ENCODE results near the gene RCC1. TPM values are rescaled to one million over a fixed set of nuclear protein-coding genes. Genes with fewer than 3 reads are reported as not detected.
"Not testable (repeated sequence)": the region's sequence is repeated elsewhere in the genome, so short reads cannot be mapped to it uniquely, and the experiment has no call there.

Gene RCC1
- total RNA-seq, 4 donors from 2014 or later: 6.1 to 24.5 (median 13.7) TPM

- H3K27ac ChIP-seq: no peak overlapping the region
- no peaks in the 10 kb centered on the region for H3K9me3 ChIP-seq
- no peak overlapping the region for H3K4me3 ChIP-seq
- in situ Hi-C loops (cut with MboI; ENCODE audit: low sequenced_read_pairs in 4 of 4) (no loop called here), intact Hi-C loops (cut with DNase I; ENCODE audit: low total_unique reads) (no loop called here)
- ATAC-seq (no peak), DNase-seq (no peak)
- peaks cover 0 to 45% of the 10 kb centered on the region in 2 donors for H3K36me3 ChIP-seq
- TF ChIP-seq POLR2A (IDR thresholded peaks at IDR 0.05) (no peak), CTCF (IDR thresholded peaks at IDR 0.05 in 4 of 5, conservative IDR thresholded peaks at IDR 0.05 in 1 of 5) (no peak)
- H3K27me3 ChIP-seq: no peaks in the 10 kb centered on the region
- no peaks in the 10 kb centered on the region for H3K4me1 ChIP-seq
Observed at GRCh38 chr1:28537457-28538199, 31.8 kb downstream of the RCC1 start.

GRCh38 chr1:28538286-28538685, 32.4 kb downstream of the RCC1 start:
- H3K4me3 ChIP-seq: no peak overlapping the region
- DNase-seq (no peak), ATAC-seq (no peak)
- no peaks in the 10 kb centered on the region for H3K4me1 ChIP-seq
- no peaks in the 10 kb centered on the region for H3K27me3 ChIP-seq
- in situ Hi-C loops (cut with MboI; ENCODE audit: low sequenced_read_pairs in 4 of 4) (no loop called here), intact Hi-C loops (cut with DNase I; ENCODE audit: low total_unique reads) (no loop called here)
- no peak overlapping the region for H3K27ac ChIP-seq
- no peak for TF ChIP-seq CTCF (IDR thresholded peaks at IDR 0.05 in 4 of 5, conservative IDR thresholded peaks at IDR 0.05 in 1 of 5)
- TF ChIP-seq POLR2A (IDR thresholded peaks at IDR 0.05): no peak
- H3K9me3 ChIP-seq: no peaks in the 10 kb centered on the region
- peaks cover 0 to 45% of the 10 kb centered on the region in 2 donors for H3K36me3 ChIP-seq

- DNase-seq: no peak
- Histone ChIP-seq H3K4me3 (no peak overlapping the region), H3K27me3 (no peaks in the 10 kb centered on the region), H3K36me3 (peaks cover 0 to 28% of the 10 kb centered on the region in 2 donors), H3K27ac (no peak overlapping the region), H3K4me1 (no peaks in the 10 kb centered on the region), H3K9me3 (no peaks in the 10 kb centered on the region)
- no peak for ATAC-seq
- in situ Hi-C loops (cut with MboI; ENCODE audit: low sequenced_read_pairs in 4 of 4) (no loop called here), intact Hi-C loops (cut with DNase I; ENCODE audit: low total_unique reads) (no loop called here)
- TF ChIP-seq POLR2A (IDR thresholded peaks at IDR 0.05) (no peak), CTCF (IDR thresholded peaks at IDR 0.05 in 4 of 5, conservative IDR thresholded peaks at IDR 0.05 in 1 of 5) (no peak)
Observed at GRCh38 chr1:28540651-28541050, 34.8 kb downstream of the RCC1 start.

GRCh38 chr1:28541414-28542015, 35.7 kb downstream of the RCC1 start:
- in situ Hi-C loops (cut with MboI; ENCODE audit: low sequenced_read_pairs in 4 of 4); H3K27me3 ChIP-seq; DNase-seq; H3K4me1 ChIP-seq; H3K9me3 ChIP-seq; H3K27ac ChIP-seq; H3K4me3 ChIP-seq; intact Hi-C loops (cut with DNase I; ENCODE audit: low total_unique reads); ATAC-seq: not testable (repeated sequence)
- peaks cover 0 to 19% of the 10 kb centered on the region in 2 donors for H3K36me3 ChIP-seq

GRCh38 chr1:28545246-28545628, 39.4 kb downstream of the RCC1 start:
- TF ChIP-seq CTCF (IDR thresholded peaks at IDR 0.05 in 4 of 5, conservative IDR thresholded peaks at IDR 0.05 in 1 of 5) (no peak), POLR2A (IDR thresholded peaks at IDR 0.05) (no peak)
- in situ Hi-C loops (cut with MboI; ENCODE audit: low sequenced_read_pairs in 4 of 4) (no loop called here), intact Hi-C loops (cut with DNase I; ENCODE audit: low total_unique reads) (no loop called here)
- Histone ChIP-seq H3K9me3 (no peaks in the 10 kb centered on the region), H3K4me3 (no peak overlapping the region), H3K36me3 (no peaks in the 10 kb centered on the region), H3K27ac (no peak overlapping the region), H3K27me3 (no peaks in the 10 kb centered on the region), H3K4me1 (no peaks in the 10 kb centered on the region)
- DNase-seq (no peak), ATAC-seq (no peak)
